NB4 (cell line): Measurements from ENCODE around the gene TMEM273.

Experiments
- DNase-seq: peaks from one replicate; pipeline ENCODE4 v3.0.0; 2010; ENCODE audit warnings: low read depth
- H3K4me3 ChIP-seq: one replicate; pipeline ENCODE4 v1.5.1; 2011; ENCODE audit warnings: mild to moderate bottlenecking, low read depth, low read length, moderate library complexity
- MYC ChIP-seq: IDR thresholded peaks from 2 replicates; pipeline ENCODE4 v1.6.1; 2011; ENCODE audit warnings: low read depth, low read length
- POLR2A ChIP-seq: IDR thresholded peaks from 2 replicates; pipeline ENCODE4 v1.6.1; 2011; ENCODE audit warnings: mild to moderate bottlenecking; ENCODE audit not compliant: insufficient read length; ENCODE audit errors: extremely low read depth
- TF ChIP-seq, protein P1 (sequence below): IDR thresholded peaks from 2 replicates; pipeline ENCODE4 v1.6.1; 2011; ENCODE audit warnings: low read depth, low read length
- TF ChIP-seq, protein P2 (sequence below): IDR thresholded peaks from one replicate; pipeline ENCODE4 v1.5.1; 2012; ENCODE audit warnings: low read depth, low read length

Gene TMEM273

DNA sequence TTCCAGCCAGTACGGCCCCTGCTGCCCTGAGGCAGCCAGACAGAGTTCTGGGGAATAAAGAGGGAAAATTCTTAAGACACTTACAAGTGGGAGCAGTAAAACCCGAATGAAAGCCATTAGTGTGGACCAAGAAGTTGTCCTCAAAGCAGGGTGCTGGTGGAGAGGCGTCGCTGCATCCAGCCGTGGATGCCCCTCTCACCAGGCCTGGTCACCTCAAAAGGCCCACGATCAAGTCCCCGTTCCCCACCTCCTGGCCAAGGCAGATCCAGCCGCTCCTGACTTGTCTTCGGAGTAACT is 73.5 kb downstream of the TMEM273 start:
- TF ChIP-seq, protein P1, sequence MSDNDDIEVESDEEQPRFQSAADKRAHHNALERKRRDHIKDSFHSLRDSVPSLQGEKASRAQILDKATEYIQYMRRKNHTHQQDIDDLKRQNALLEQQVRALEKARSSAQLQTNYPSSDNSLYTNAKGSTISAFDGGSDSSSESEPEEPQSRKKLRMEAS: no peak
- TF ChIP-seq MYC (no peak), POLR2A (no peak)
- TF ChIP-seq, protein P2, sequence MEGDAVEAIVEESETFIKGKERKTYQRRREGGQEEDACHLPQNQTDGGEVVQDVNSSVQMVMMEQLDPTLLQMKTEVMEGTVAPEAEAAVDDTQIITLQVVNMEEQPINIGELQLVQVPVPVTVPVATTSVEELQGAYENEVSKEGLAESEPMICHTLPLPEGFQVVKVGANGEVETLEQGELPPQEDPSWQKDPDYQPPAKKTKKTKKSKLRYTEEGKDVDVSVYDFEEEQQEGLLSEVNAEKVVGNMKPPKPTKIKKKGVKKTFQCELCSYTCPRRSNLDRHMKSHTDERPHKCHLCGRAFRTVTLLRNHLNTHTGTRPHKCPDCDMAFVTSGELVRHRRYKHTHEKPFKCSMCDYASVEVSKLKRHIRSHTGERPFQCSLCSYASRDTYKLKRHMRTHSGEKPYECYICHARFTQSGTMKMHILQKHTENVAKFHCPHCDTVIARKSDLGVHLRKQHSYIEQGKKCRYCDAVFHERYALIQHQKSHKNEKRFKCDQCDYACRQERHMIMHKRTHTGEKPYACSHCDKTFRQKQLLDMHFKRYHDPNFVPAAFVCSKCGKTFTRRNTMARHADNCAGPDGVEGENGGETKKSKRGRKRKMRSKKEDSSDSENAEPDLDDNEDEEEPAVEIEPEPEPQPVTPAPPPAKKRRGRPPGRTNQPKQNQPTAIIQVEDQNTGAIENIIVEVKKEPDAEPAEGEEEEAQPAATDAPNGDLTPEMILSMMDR: no peak
- no peak overlapping the region for H3K4me3 ChIP-seq

DNA sequence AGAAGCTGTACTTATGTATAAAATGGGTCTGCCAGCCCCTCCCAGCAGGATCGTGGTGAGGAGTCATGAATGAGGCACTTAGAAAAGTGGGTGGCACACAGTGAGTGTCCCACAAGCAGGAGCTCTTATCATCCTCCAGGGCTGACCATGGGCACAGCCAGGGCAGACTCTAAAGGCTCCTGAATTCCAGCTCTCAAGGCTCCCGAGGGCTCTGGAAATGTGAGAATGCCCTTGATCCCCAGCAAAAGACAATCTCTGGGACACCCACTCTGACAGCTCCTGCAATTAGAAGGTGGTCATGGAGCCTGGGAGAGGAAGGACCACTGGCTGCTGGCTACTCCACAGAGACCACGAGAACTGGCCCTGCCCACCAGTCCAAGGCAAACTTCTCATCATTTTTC is 74.5 kb downstream of the TMEM273 start:
- no peak for DNase-seq
- TF ChIP-seq, protein P1: no peak
- TF ChIP-seq MYC: no peak
- TF ChIP-seq POLR2A: no peak
- TF ChIP-seq, protein P2: no peak

More for the DNA sequence above, 73.5 kb downstream of the TMEM273 start:
- no peak for DNase-seq

DNA sequence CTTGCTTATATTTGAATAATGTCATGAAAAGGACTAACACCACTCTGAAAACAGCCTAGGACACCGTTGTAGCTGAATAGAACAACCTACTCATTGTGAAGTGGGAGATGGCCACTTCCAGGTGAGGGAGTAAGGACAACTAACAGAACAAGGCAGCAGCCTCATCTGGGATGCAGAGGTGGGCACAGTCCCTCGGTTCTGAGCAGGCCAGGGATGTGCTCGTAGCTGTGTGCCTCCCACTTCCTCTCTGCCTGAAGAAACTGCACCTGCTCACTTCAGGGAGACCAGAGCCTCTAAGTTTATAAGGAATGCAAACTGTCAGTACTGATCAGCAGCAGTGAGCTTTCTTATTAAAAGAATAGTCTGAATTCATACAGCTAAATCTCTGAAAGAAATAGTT is 75.3 kb downstream of the TMEM273 start:
- H3K4me3 ChIP-seq: no peak overlapping the region
- TF ChIP-seq, protein P2: no peak
- TF ChIP-seq, protein P1: no peak
- TF ChIP-seq POLR2A (no peak), MYC (no peak)
- DNase-seq: no peak

More for the DNA sequence above, 74.5 kb downstream of the TMEM273 start:
- no peak overlapping the region for H3K4me3 ChIP-seq

DNA sequence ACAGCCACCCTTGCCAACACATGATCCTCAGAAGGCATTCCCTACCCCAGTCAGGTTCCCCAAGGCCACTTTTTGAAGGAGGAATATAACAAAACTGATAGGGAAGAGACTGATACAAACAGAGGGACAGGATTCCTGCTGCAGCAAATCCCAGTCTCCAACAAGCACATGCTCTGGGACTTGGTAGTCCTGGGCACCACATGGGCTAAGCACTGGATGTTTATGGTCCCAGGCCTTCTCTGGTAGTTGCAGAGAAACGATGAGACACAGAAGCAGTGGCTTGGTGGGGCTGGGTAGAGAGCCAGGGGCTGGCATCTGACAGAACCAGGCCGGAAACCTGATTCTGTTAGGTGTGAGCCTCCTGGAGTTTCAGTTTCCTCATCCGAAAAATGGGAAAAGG is 76.1 kb downstream of the TMEM273 start:
- no peak for DNase-seq
- TF ChIP-seq, protein P1: no peak
- TF ChIP-seq, protein P2: no peak
- TF ChIP-seq POLR2A (no peak), MYC (no peak)
- no peak overlapping the region for H3K4me3 ChIP-seq

DNA sequence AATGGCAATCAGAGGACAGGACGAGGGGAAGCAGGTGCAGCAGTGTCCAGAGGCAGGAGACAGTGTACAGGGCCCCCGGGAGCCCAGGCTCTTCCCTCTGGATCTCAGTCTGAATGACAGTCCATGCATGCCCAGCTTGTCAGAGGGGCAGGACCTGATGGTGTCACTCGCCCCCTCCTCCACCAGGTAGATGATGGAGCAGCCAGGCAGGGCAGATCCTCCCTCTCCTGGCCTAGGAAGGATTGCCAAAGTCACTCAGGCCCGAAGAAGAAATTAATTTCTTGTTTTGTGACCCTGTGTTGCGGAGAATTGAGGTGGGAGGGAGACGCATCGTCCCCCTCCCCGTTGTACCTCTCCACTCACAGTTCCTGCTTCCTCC is 76.9 kb downstream of the TMEM273 start:
- no peak overlapping the region for H3K4me3 ChIP-seq
- no peak for TF ChIP-seq POLR2A
- TF ChIP-seq, protein P2: no peak
- TF ChIP-seq, protein P1: no peak
- TF ChIP-seq MYC: no peak
- DNase-seq: no peak

DNA sequence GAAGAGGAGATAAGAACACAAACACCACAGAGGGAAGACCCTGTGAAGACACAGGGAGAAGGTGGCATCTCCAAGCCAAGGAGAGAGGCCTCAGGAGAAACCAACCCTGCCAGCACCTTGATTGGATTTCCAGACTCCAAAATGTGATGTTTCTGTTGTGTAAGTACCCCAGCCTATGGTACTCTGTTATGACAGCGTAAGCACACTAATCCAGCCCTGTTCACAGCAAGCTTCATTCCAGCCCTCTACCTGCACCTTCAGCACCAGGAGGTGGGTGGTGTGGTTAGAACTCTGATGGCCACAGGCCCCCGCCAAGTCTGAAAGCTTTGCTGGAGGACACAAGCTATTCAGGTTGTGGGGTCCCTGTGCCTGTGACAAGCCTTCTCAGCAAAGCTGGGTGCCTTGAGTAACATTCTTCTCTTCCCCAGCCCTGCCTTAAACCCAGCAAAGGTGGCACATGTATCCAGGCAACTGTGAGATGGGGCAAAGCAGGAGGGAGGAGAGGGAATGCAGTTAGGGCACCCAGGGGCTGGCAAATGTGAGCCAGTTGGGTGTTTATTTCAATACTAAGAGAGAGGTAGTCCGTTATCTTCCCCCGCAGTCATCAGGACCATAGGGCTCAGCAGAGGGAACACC is 77.4 kb downstream of the TMEM273 start:
- TF ChIP-seq, protein P1: no peak
- TF ChIP-seq MYC: no peak
- TF ChIP-seq, protein P2: no peak
- no peak for TF ChIP-seq POLR2A
- no peak for DNase-seq
- H3K4me3 ChIP-seq: no peak overlapping the region
